AG09309 (cell line): ENCODE measurements around the gene AUTS2.
A peak's percentile ranks its signal among the peaks of the same experiment; 100 is the strongest.

Experiments
- DNase-seq: peaks from one replicate; pipeline ENCODE4 v3.0.0-alpha.2; 2010; ENCODE audit warnings: low read depth
- H3K4me3 ChIP-seq: 2 replicates; pipeline ENCODE4 v1.5.1; 2011; ENCODE audit warnings: mild to moderate bottlenecking, low read depth, low read length, moderate library complexity; ENCODE audit not compliant: control insufficient read depth
- CTCF ChIP-seq: IDR thresholded peaks from 2 replicates; pipeline ENCODE4 v1.5.1; 2011; ENCODE audit warnings: mild to moderate bottlenecking, low read depth, low read length, inconsistent platforms; ENCODE audit not compliant: insufficient read depth, control insufficient read depth; ENCODE audit errors: missing control alignments

Gene AUTS2

GRCh38 chr7:70044525-70044924 lies 446.2 kb downstream of the AUTS2 start:
- no peak for TF ChIP-seq CTCF
- no peak for DNase-seq
- no peak overlapping the region for H3K4me3 ChIP-seq

GRCh38 chr7:70044981-70045380 lies 446.7 kb downstream of the AUTS2 start:
- H3K4me3 ChIP-seq: no peak overlapping the region
- TF ChIP-seq CTCF: no peak
- no peak for DNase-seq

GRCh38 chr7:70047384-70047783 lies 449.1 kb downstream of the AUTS2 start:
- DNase-seq: no peak
- TF ChIP-seq CTCF: no peak
- no peak overlapping the region for H3K4me3 ChIP-seq

GRCh38 chr7:70047891-70048448 lies 449.7 kb downstream of the AUTS2 start:
- no peak for TF ChIP-seq CTCF
- H3K4me3 ChIP-seq: no peak overlapping the region
- DNase-seq: no peak

- DNase-seq: no peak
- no peak overlapping the region for H3K4me3 ChIP-seq
- no peak for TF ChIP-seq CTCF
These were observed 453.5 kb downstream of the AUTS2 start for GRCh38 chr7:70051726-70052125.

- no peak for TF ChIP-seq CTCF
- no peak overlapping the region for H3K4me3 ChIP-seq
- peak; percentile 24 for DNase-seq
These were observed 454.4 kb downstream of the AUTS2 start for GRCh38 chr7:70052691-70053090.

- DNase-seq: no peak
- no peak overlapping the region for H3K4me3 ChIP-seq
- TF ChIP-seq CTCF: no peak
These were observed 455.1 kb downstream of the AUTS2 start for GRCh38 chr7:70053421-70053820.
